H1 (cell line): ENCODE measurements around the gene PSMD5. TPM values are rescaled to one million over a fixed set of nuclear protein-coding genes. Genes with fewer than 3 reads are reported as not detected.

ENCODE experiments used
- CBX8 ChIP-seq: fragments of 300-800, 300-1000 bp; sonication (generic); IDR thresholded peaks from 2 replicates; pipeline ENCODE4 v1.7.1; 2016; ENCODE audit warnings: low read depth, low read length, borderline replicate concordance
- GABPA ChIP-seq: IDR thresholded peaks from 2 replicates; pipeline ENCODE4 v1.6.1; 2011; ENCODE audit warnings: mild to moderate bottlenecking, low read length, moderate library complexity, borderline replicate concordance; ENCODE audit not compliant: insufficient read depth
- KDM4A ChIP-seq: IDR thresholded peaks from one replicate; pipeline ENCODE4 v1.7.1; 2012; ENCODE audit warnings: low read depth, mild to moderate bottlenecking, moderate library complexity, low read length, inconsistent platforms; ENCODE audit not compliant: severe bottlenecking
- SAP30 ChIP-seq: fragments of 300-600 bp; sonication (generic); IDR thresholded peaks from 2 replicates; pipeline ENCODE4 v1.7.1; 2012; ENCODE audit warnings: low read length, moderate library complexity, mild to moderate bottlenecking, inconsistent platforms; ENCODE audit not compliant: insufficient read depth, insufficient replicate concordance
- SIX5 ChIP-seq: IDR thresholded peaks from 2 replicates; pipeline ENCODE4 v1.6.1; 2011; ENCODE audit warnings: mild to moderate bottlenecking, low read depth, low read length
- TEAD4 ChIP-seq: IDR thresholded peaks from 2 replicates; pipeline ENCODE4 v1.6.1; 2012; ENCODE audit warnings: low read depth, low read length, inconsistent platforms, mixed read lengths
- polyA plus RNA-seq, 7 experiments: library from polyadenylated mRNA; depleted of rRNA in 3 of 7; stranded (reverse) in 5 of 7; unstranded in 2 of 7; fragments of >200 nt in 5 of 7; fragments of 200-250 nt in 2 of 7; gene quantifications; 1 replicate in 5 of 7; 2 replicates in 1 of 7; 4 replicates in 1 of 7; pipeline versions ENCODE4 v1.2.1 to v1.2.3, GENCODE V29; 2011 to 2013; ENCODE audit warnings: missing spikeins in 2 of 7, mixed read lengths in 2 of 7
- total RNA-seq: library from RNA; stranded (reverse); fragmentation: NEBNext Ultra II Directional; extraction: Animal tissue kit (Norgen Biotek cat#: 25700); gene quantifications from 2 replicates; pipeline ENCODE4 v1.2.1, GENCODE V29; 2021
- TF ChIP-seq, protein P1 (sequence below): IDR thresholded peaks from 2 replicates; pipeline ENCODE4 v1.6.1; 2011; ENCODE audit warnings: low read length, improper control_type of control experiment

Gene PSMD5
- total and polyA plus RNA-seq, 2 of the 8 experiments (the other 6 are each of a cell fraction or from before 2014, with no cell fraction given) = 19.2 to 30.5 TPM

DNA sequence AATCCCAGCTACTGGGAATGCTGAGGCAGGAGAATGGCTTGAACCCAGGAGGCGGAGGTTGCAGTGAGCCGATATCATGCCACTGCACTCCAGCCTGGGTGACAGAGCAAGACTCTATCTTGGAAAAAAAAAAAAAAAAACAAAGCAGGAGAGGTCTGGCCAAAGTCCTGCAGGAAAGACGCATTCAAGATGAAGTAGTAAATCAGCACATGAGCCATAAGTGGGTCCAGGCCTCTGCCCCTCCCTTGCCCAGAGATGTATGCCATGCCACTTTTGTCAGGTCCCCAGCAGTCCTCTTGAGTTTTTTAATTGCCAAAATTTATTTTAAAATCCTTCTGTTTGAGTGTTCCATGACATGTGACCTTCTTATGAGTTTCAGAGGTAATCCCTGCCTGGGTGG, 42.7 kb upstream of the PSMD5 start (continued):
- TF ChIP-seq KDM4A = no peak
- TF ChIP-seq, protein P1, sequence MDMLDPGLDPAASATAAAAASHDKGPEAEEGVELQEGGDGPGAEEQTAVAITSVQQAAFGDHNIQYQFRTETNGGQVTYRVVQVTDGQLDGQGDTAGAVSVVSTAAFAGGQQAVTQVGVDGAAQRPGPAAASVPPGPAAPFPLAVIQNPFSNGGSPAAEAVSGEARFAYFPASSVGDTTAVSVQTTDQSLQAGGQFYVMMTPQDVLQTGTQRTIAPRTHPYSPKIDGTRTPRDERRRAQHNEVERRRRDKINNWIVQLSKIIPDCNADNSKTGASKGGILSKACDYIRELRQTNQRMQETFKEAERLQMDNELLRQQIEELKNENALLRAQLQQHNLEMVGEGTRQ = no peak
- no peak for TF ChIP-seq SAP30
- TF ChIP-seq SIX5 = no peak
- TF ChIP-seq CBX8 = no peak
- no peak for TF ChIP-seq TEAD4
- TF ChIP-seq GABPA = no peak
